COR-L47 (cell line): ENCODE results near the gene CLDND2.
"Not testable (repeated sequence)": the region's sequence is repeated elsewhere in the genome, so short reads cannot be mapped to it uniquely, and the experiment has no call there.

Source experiments
- DNase-seq: peaks from one replicate; lab custom pipeline; 2025; lab: John Stamatoyannopoulos, UW

Gene CLDND2

GRCh38 chr19:51368366-51369282 lies at the start of gene CLDND2:
Gene CLDND2, minus strand, starts transcription at chr19:51369003. Its CDS starts 426 bp downstream, at chr19:51368577.
- no peak for DNase-seq

- DNase-seq: no peak
Measured at GRCh38 chr19:51417810-51418157, 49.0 kb upstream of the CLDND2 start.

GRCh38 chr19:51417107-51417809 lies 48.5 kb upstream of the CLDND2 start, which contains the start of gene SIGLEC10:
Gene SIGLEC10, minus strand, starts transcription at chr19:51417642. Its CDS starts 61 bp downstream, at chr19:51417581.
- no peak for DNase-seq

GRCh38 chr19:51416422-51416821 lies 47.6 kb upstream of the CLDND2 start:
- not testable (repeated sequence) for DNase-seq

- DNase-seq: no peak
Measured at GRCh38 chr19:51415187-51415586, 46.4 kb upstream of the CLDND2 start.

- no peak for DNase-seq
Measured at GRCh38 chr19:51410950-51411748, 42.3 kb upstream of the CLDND2 start.

- DNase-seq: no peak
Measured at GRCh38 chr19:51407511-51408131, 38.8 kb upstream of the CLDND2 start.

- DNase-seq: no peak
Measured at GRCh38 chr19:51402117-51402516, 33.3 kb upstream of the CLDND2 start.

GRCh38 chr19:51399936-51400335 lies 31.1 kb upstream of the CLDND2 start:
- DNase-seq: not testable (repeated sequence)

- no peak for DNase-seq
Measured at GRCh38 chr19:51399231-51399630, 30.4 kb upstream of the CLDND2 start.

GRCh38 chr19:51398096-51398704 lies 29.4 kb upstream of the CLDND2 start:
- DNase-seq: no peak

- not testable (repeated sequence) for DNase-seq
Measured at GRCh38 chr19:51397453-51397852, 28.6 kb upstream of the CLDND2 start.

GRCh38 chr19:51396175-51396574 lies 27.4 kb upstream of the CLDND2 start:
- no peak for DNase-seq

GRCh38 chr19:51394050-51394836 lies 25.4 kb upstream of the CLDND2 start:
- peak; percentile 53 for DNase-seq

GRCh38 chr19:51392701-51393100 lies 23.9 kb upstream of the CLDND2 start:
- DNase-seq: no peak

- DNase-seq: no peak
Measured at GRCh38 chr19:51391073-51391611, 22.3 kb upstream of the CLDND2 start.

- DNase-seq: no peak
Measured at GRCh38 chr19:51389143-51389542, 20.3 kb upstream of the CLDND2 start.

GRCh38 chr19:51387924-51388389 lies 19.2 kb upstream of the CLDND2 start, which contains the start of gene LIM2:
Gene LIM2, minus strand, starts transcription at chr19:51387974. Its CDS starts 531 bp downstream, at chr19:51387443.
- no peak for DNase-seq

- DNase-seq: no peak
Measured at GRCh38 chr19:51386882-51387520, 18.2 kb upstream of the CLDND2 start.
